ENCODE results near the gene TMA7B.

TMA7B gene

DNA sequence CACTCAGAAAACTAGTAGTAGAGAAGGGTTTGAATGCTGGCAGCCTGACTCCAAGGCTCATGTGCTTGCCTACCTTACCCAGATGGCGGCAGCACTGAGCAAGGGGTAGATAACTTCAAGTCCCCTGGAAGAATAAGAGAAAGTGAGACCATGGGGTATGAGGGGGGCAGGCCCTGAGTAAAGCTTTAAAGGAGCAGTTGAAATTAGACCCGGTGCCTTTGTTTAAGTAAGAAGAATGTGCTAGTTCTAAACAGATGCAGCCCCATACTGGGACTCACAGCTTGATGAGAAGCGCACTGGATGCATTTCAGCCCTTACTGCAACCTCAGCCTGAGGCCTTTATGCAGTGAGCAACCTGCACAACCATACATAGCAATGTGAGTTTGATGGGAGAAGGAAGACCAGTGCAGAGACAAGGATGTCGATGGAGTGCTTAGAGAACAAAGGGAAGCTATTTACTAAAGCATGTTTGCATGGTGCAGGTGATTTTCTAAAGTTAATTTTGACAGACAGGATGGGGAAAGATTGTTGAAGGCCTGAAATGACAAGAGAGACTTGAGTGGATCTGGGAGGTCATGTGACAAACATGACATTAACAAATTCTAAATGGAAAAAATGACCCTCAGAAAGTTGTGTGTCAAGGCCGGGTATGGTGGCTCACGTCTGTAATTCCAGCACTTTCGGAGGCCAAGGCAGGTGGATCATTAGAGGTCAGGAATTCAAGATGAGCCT is 27.1 kb upstream of the TMA7B start:
- no peak overlapping the region for H3K4me3 ChIP-seq (ENCODE audit: low read depth, low read length)
- TF ChIP-seq, protein P1, sequence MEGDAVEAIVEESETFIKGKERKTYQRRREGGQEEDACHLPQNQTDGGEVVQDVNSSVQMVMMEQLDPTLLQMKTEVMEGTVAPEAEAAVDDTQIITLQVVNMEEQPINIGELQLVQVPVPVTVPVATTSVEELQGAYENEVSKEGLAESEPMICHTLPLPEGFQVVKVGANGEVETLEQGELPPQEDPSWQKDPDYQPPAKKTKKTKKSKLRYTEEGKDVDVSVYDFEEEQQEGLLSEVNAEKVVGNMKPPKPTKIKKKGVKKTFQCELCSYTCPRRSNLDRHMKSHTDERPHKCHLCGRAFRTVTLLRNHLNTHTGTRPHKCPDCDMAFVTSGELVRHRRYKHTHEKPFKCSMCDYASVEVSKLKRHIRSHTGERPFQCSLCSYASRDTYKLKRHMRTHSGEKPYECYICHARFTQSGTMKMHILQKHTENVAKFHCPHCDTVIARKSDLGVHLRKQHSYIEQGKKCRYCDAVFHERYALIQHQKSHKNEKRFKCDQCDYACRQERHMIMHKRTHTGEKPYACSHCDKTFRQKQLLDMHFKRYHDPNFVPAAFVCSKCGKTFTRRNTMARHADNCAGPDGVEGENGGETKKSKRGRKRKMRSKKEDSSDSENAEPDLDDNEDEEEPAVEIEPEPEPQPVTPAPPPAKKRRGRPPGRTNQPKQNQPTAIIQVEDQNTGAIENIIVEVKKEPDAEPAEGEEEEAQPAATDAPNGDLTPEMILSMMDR (IDR thresholded peaks at IDR 0.05; ENCODE audit: insufficient read depth, low read depth, low read length, missing control alignments) = peak; percentile 73
- DNase-seq (ENCODE audit: low read depth) = peak; percentile 74

DNA sequence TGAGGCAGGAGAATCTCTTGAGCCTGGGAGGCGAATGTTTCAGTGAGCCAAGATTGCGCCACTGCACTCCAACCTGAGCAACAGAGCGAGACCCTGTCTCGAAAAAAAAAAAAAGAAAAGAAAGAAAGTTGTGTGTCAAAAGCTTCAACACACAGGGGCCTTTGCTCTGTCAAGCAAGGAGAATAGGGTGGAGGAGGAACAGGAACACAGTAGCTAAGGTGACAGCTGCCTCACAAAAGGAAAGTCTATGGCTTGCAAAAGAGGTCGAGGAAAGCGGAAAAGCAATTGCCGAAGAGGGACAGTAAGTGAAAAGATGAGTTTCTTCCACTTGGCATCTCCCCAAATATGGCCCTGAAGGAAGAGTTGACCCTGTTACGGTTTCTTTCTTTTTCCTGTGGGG is 26.5 kb upstream of the TMA7B start:
- DNase-seq (ENCODE audit: low read depth) = peak; percentile 16
- TF ChIP-seq, protein P1 (IDR thresholded peaks at IDR 0.05; ENCODE audit: insufficient read depth, low read depth, low read length, missing control alignments) = no peak
- H3K4me3 ChIP-seq (ENCODE audit: low read depth, low read length) = no peak overlapping the region

DNA sequence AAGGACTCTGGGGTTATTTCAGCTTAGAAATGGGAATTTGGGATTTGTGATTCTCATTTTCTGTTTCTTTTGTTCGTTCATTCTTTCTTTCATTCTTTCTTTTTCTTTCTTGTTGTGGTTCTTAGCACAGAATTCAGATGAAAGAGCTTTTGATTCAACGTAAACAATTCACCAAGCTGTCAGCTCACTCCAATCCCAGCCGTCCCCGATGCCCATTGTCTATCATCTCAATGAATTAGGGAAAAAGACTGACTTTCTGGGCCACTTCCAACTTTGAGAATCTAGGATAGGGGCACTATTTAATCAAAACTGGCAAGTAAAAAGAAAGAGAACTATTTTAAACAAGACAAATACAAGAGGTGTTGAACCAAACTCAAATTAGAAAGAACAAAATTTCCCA is 25.1 kb upstream of the TMA7B start:
- DNase-seq (ENCODE audit: low read depth) = no peak
- H3K4me3 ChIP-seq (ENCODE audit: low read depth, low read length) = no peak overlapping the region
- TF ChIP-seq, protein P1 (IDR thresholded peaks at IDR 0.05; ENCODE audit: insufficient read depth, low read depth, low read length, missing control alignments) = no peak

DNA sequence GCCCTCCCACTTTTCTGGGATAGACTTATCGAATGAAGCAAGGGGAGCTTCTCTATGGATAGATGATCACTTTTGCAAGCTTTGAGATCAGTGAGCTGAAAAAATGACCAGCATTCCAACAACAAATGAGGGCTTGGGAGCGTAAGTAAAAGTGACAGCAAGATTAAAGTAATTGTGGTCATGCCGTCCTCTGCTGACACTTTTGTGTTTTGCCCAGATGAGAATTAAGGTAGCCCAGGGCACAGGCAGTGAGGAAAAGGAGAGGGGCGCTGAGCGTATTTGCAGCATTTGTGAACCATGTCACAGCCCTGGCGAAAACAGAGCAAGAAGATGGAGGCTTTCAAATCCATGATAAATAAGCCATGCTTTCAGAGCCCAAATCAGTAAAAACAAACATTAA is 24.6 kb upstream of the TMA7B start:
- TF ChIP-seq, protein P1 (IDR thresholded peaks at IDR 0.05; ENCODE audit: insufficient read depth, low read depth, low read length, missing control alignments) = no peak
- H3K4me3 ChIP-seq (ENCODE audit: low read depth, low read length) = no peak overlapping the region
- DNase-seq (ENCODE audit: low read depth) = no peak

DNA sequence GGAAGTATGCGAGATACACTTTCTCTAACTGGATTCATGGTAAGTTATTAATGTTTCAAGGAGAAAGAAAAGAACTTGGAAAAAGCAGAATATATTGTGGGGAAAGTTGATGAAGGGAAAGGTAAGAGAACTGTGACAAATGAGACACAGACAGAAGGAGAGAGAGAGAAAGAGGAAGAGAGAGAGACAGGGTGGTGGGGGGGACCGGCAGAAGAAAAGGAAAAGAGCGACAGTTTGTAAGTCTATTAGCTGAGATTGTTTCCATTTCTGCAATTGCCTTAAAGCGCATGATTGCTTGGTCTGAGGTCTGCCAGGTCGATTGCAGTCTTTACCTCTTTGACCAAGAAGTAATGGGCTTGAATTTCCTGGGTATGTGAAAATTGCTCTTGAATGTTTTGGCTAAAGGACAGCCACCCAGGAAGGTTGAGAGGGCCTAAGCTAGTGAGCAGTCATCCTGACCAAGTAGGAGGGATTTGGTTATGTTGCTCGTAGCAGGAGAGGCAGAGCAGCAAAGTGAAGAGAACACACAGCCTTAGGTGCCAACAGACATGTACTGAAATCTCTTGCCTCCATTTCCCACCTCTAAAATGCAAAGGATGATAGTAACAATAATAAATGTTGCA is 23.6 kb upstream of the TMA7B start:
- no peak overlapping the region for H3K4me3 ChIP-seq (ENCODE audit: low read depth, low read length)
- TF ChIP-seq, protein P1 (IDR thresholded peaks at IDR 0.05; ENCODE audit: insufficient read depth, low read depth, low read length, missing control alignments) = no peak
- DNase-seq (ENCODE audit: low read depth) = no peak

DNA sequence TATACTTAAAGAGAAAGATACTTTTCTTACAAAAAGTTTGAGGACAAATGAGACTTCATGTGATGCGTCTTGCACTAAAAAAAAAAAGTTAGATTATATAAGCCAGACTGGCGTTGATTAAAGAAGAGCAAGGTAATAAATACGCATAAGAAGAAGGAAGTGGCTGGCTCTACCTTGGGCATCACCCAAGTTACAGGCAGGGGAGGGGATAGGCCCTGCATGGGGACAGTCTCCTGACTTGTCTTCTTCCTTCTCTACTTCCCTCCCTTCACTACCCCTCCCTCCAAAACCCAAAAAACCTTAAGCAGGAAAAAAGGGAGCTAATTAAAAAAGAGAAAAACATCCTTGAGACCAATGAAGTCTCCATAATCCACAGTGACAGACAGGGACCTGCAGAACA is 22.3 kb upstream of the TMA7B start:
- no peak for DNase-seq (ENCODE audit: low read depth)
- H3K4me3 ChIP-seq (ENCODE audit: low read depth, low read length) = no peak overlapping the region
- TF ChIP-seq, protein P1 (IDR thresholded peaks at IDR 0.05; ENCODE audit: insufficient read depth, low read depth, low read length, missing control alignments) = no peak

Measured in GM12865 (cell line).